ENCODE measurements around the gene HEATR3.

The HEATR3 gene

DNA sequence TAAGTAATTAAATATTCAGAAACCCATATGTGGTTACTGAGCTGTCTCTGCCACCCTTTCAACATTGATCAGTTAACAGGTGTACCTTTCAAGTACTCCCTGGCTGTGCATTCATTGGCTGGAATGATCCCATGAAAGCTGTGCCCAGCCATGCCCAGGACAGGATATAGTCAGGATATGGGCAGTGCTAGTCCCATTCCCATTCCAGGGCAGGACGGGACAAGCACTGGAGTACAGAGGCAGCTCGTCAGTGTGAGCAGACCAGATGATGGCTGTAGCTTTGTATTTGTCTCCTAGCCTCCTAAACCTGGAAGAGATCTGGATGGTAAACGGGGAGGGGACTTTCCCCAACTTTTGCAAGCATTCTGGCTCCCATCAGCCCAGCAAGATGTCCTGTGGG is 22.5 kb downstream of the HEATR3 start:
- TF ChIP-seq, protein P1, sequence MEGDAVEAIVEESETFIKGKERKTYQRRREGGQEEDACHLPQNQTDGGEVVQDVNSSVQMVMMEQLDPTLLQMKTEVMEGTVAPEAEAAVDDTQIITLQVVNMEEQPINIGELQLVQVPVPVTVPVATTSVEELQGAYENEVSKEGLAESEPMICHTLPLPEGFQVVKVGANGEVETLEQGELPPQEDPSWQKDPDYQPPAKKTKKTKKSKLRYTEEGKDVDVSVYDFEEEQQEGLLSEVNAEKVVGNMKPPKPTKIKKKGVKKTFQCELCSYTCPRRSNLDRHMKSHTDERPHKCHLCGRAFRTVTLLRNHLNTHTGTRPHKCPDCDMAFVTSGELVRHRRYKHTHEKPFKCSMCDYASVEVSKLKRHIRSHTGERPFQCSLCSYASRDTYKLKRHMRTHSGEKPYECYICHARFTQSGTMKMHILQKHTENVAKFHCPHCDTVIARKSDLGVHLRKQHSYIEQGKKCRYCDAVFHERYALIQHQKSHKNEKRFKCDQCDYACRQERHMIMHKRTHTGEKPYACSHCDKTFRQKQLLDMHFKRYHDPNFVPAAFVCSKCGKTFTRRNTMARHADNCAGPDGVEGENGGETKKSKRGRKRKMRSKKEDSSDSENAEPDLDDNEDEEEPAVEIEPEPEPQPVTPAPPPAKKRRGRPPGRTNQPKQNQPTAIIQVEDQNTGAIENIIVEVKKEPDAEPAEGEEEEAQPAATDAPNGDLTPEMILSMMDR (IDR thresholded peaks at IDR 0.05) = no peak

DNA sequence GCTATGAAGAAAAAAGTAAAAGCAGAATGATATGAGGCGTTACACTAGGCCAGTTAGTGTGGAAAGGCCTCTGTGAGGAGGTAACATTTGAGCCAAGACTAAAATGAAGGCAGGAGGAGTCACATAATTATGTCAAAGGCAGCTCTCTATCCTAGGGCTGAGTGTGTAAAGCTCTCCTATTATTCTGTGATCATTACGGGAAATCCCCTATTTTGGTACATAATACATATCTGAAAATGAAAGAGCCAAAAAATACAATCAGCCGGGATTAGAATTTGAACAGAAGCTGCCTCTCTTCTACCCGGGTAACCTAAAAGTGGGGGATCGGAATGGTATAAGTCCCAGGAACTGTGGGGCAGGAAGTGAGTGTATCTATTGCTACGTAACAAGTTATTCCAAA is 27.1 kb downstream of the HEATR3 start:
- TF ChIP-seq, protein P1 (IDR thresholded peaks at IDR 0.05) = no peak

- TF ChIP-seq, protein P1 (IDR thresholded peaks at IDR 0.05) = no peak
These were observed 28.1 kb downstream of the HEATR3 start for GRCh38 chr16:50093607-50094539.

- TF ChIP-seq, protein P1 (IDR thresholded peaks at IDR 0.05) = no peak
These were observed 31.0 kb downstream of the HEATR3 start for GRCh38 chr16:50096791-50097190.

DNA sequence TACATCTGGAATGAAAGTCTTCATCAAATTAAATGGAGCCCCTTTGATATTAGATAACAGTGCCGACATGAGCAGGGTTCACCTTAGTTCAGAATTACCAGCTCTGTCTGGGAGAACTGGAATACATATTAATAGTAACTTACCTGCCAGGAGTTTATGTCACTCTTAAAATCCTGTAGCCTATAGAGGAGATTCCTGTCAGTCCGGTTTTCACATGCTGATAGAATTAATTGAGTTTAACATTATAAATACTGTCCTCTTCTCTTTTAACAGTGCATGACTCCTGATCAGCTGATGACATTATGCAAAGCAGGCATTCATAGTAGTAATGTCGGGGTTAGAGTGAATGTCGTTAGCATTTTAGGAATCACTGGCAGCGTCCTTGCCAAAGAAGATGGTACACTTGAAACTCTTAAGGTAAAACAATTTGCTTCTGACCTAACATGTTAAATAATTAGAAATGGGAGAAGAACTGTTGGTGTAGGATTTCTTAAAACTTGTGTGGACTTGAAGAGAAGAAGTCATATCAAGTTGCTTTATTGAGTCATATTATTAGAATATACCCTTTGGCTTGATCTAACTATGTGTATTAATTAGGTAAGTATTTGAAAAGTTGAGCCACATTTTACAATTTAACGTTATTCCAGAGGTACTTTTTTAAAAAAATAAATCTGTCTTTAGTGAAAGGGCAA is 34.3 kb downstream of the HEATR3 start:
- TF ChIP-seq, protein P1 (IDR thresholded peaks at IDR 0.05) = no peak

- TF ChIP-seq, protein P1 (IDR thresholded peaks at IDR 0.05) = no peak
These were observed 36.4 kb downstream of the HEATR3 start for GRCh38 chr16:50102051-50102746.

- TF ChIP-seq, protein P1 (IDR thresholded peaks at IDR 0.05) = no peak
These were observed 38.0 kb downstream of the HEATR3 start for GRCh38 chr16:50103764-50104163.

Measured in LNCAP (cell line).